GM12878 (cell line): Measurements from ENCODE around the gene STPG1. TPM values are rescaled to one million over a fixed set of nuclear protein-coding genes. Genes with fewer than 3 reads are reported as not detected.

Experiments
- ATAC-seq: fragments of 200-7000 bp; cut with Tn5 transposase; 3 replicates; pipeline ENCODE4 v1.9.1; 2020; ENCODE audit warnings: mild to moderate bottlenecking, moderate library complexity
- BruUV-seq: library from RNA; stranded (reverse); fragments of 400-500 nt; replicated peaks from 2 replicates; lab custom pipeline; 2021; lab: Mats Ljungman, UMichigan
- CTCF ChIA-PET: fragments of 300-600 bp; sonication (Branson Sonifier 250); formaldehyde crosslinking; extraction: SDS; loops from one replicate; lab custom pipeline; 2021; ENCODE audit warnings: inconsistent platforms; lab: Yijun Ruan, JAX
- POLR2A ChIA-PET: fragments of 350-600 bp; formaldehyde crosslinking; extraction: SDS; loops from one replicate; lab custom pipeline; 2021; ENCODE audit warnings: inconsistent platforms; lab: Charles Lee
- RAD21 ChIA-PET: fragments of 300-600 bp; sonication (Branson Sonifier 250); formaldehyde crosslinking; loops from one replicate; lab custom pipeline; 2023; ENCODE audit warnings: antibody characterized with exemption; ENCODE audit not compliant: unreplicated experiment; lab: Charles Lee
- SMC1A ChIA-PET: fragments of 300-600 bp; sonication (Branson Sonifier 250); formaldehyde crosslinking; loops from one replicate; lab custom pipeline; 2023; ENCODE audit not compliant: unreplicated experiment, uncharacterized antibody; lab: Charles Lee
- DNase-seq: peaks from one replicate; pipeline ENCODE4 v3.0.0-alpha.2; 2011; ENCODE audit warnings: low read depth, low spot score
- FAIRE-seq: peaks from 3 replicates; lab custom pipeline; 2011; peaks lifted over from hg19 to GRCh38; lab: Jason Lieb, UNC
- H2AFZ ChIP-seq: 2 replicates; pipeline ENCODE4 v1.6.0; 2011; ENCODE audit warnings: low read depth, low read length, control low read depth; ENCODE audit not compliant: control insufficient read depth
- H3K27ac ChIP-seq: 2 replicates; pipeline ENCODE4 v1.5.1; 2011; ENCODE audit warnings: control low read depth; ENCODE audit not compliant: control insufficient read depth, insufficient read depth
- H3K27me3 ChIP-seq, 2 experiments: replicated peaks in 1 of 2; 2 replicates each; pipeline versions ENCODE4 v1.6.0 to v1.6.1; 2011; ENCODE audit warnings: low read length in 1 of 2; ENCODE audit not compliant: control insufficient read depth in 2 of 2, insufficient read depth in 2 of 2
- H3K36me3 ChIP-seq, 2 experiments: 2 replicates each; pipeline ENCODE4 v1.5.1; 2011; ENCODE audit warnings: low read length in 1 of 2; ENCODE audit not compliant: control insufficient read depth in 2 of 2, insufficient read depth in 2 of 2
- H3K4me1 ChIP-seq: 2 replicates; pipeline ENCODE4 v1.6.1; 2011; ENCODE audit warnings: mild to moderate bottlenecking, low read length, moderate library complexity, mixed read lengths; ENCODE audit not compliant: control insufficient read depth, insufficient read depth
- H3K4me2 ChIP-seq: 2 replicates; pipeline ENCODE4 v1.6.0; 2011; ENCODE audit warnings: control low read depth; ENCODE audit not compliant: control insufficient read depth, insufficient read depth
- H3K4me3 ChIP-seq: fragments of 200-600 bp; sonication (generic); 2 replicates; pipeline ENCODE4 v1.5.1; 2016
- H3K79me2 ChIP-seq: 2 replicates; pipeline ENCODE4 v1.6.0; 2011; ENCODE audit warnings: low read length; ENCODE audit not compliant: control insufficient read depth, insufficient read depth
- H3K9ac ChIP-seq: 2 replicates; pipeline ENCODE4 v1.8.0; 2011; ENCODE audit warnings: low read length, control low read depth, mixed read lengths; ENCODE audit not compliant: control insufficient read depth, insufficient read depth
- H3K9me3 ChIP-seq: replicated peaks from 3 replicates; pipeline ENCODE4 v1.5.1; 2011; ENCODE audit warnings: mild to moderate bottlenecking, low read length; ENCODE audit not compliant: control insufficient read depth, insufficient read depth
- H4K20me1 ChIP-seq: 2 replicates; pipeline ENCODE4 v1.6.0; 2011; ENCODE audit not compliant: control insufficient read depth, insufficient read depth
- CHD1 ChIP-seq: IDR thresholded peaks from 2 replicates; pipeline ENCODE4 v1.6.1; 2012; ENCODE audit warnings: low read depth, low read length, improper control_type of control experiment
- E4F1 ChIP-seq: fragments of 450-650 bp; IDR thresholded peaks from 2 replicates; pipeline ENCODE4 v1.6.1; 2018; ENCODE audit warnings: borderline replicate concordance, mild to moderate bottlenecking; ENCODE audit not compliant: partially characterized antibody
- EED ChIP-seq: sonication (generic); IDR thresholded peaks from 2 replicates; pipeline ENCODE4 v1.6.1; 2016; ENCODE audit warnings: antibody characterized with exemption, low read depth
- ETV6 ChIP-seq, 2 experiments: fragments of 450-650 bp in 1 of 2; IDR thresholded peaks in 1 of 2; conservative IDR thresholded peaks in 1 of 2; 2 replicates each; pipeline ENCODE4 v1.6.1; 2014; ENCODE audit warnings: antibody characterized with exemption in 1 of 2, borderline replicate concordance in 1 of 2, low read depth in 1 of 2, mild to moderate bottlenecking in 1 of 2, moderate library complexity in 1 of 2
- FOXK2 ChIP-seq: fragments of 450-650 bp; IDR thresholded peaks from 2 replicates; pipeline ENCODE4 v1.6.1; 2017; ENCODE audit warnings: mild to moderate bottlenecking, moderate library complexity
- GATAD2B ChIP-seq: fragments of 450-650 bp; conservative IDR thresholded peaks from 2 replicates; pipeline ENCODE4 v1.6.1; 2017; ENCODE audit warnings: low read depth, mild to moderate bottlenecking, moderate library complexity
- IRF4 ChIP-seq: IDR thresholded peaks from 2 replicates; pipeline ENCODE4 v1.6.1; 2011; ENCODE audit warnings: low read depth, low read length
- PML ChIP-seq: IDR thresholded peaks from 2 replicates; pipeline ENCODE4 v1.6.1; 2012; ENCODE audit warnings: low read length, inconsistent platforms
- RELB ChIP-seq: fragments of 450-650 bp; IDR thresholded peaks from 2 replicates; pipeline ENCODE4 v1.6.1; 2017; ENCODE audit warnings: low read depth, mild to moderate bottlenecking, moderate library complexity
- RUNX3 ChIP-seq: IDR thresholded peaks from 2 replicates; pipeline ENCODE4 v1.6.1; 2012; ENCODE audit warnings: low read length, inconsistent platforms
- SREBF2 ChIP-seq: IDR thresholded peaks from 2 replicates; pipeline ENCODE4 v1.6.1; 2012; ENCODE audit warnings: mild to moderate bottlenecking, low read length
- YBX1 ChIP-seq: fragments of 450-650 bp; IDR thresholded peaks from 2 replicates; pipeline ENCODE4 v1.6.1; 2016; ENCODE audit warnings: antibody characterized with exemption
- YY1 ChIP-seq: IDR thresholded peaks from 2 replicates; pipeline ENCODE4 v1.6.1; 2011; ENCODE audit warnings: low read depth, mild to moderate bottlenecking, low read length
- ZNF384 ChIP-seq: IDR thresholded peaks from 2 replicates; pipeline ENCODE4 v1.6.1; 2012; ENCODE audit warnings: low read depth, mild to moderate bottlenecking, low read length, improper control_type of control experiment, borderline replicate concordance
- ZNF687 ChIP-seq: fragments of 450-650 bp; IDR thresholded peaks from 2 replicates; pipeline ENCODE4 v1.6.1; 2017; ENCODE audit warnings: mild to moderate bottlenecking, moderate library complexity
- WGBS: methylation state at CpG from one replicate; pipeline ENCODE4 v1.1.6; 2016; ENCODE audit warnings: low lambda C conversion rate; ENCODE audit not compliant: insufficient replicate concordance, insufficient coverage; ENCODE audit errors: missing lambda C conversion rate; 5-methylcytosine and 5-hydroxymethylcytosine counted together
- in situ Hi-C: fragments of 300-500 bp; cut with MboI; formaldehyde crosslinking; loops from 9 replicates; pipeline ENCODE4 v1.14.3; 2018; ENCODE audit warnings: mixed read lengths
- intact Hi-C: fragments of 100-400 bp; cut with micrococcal nuclease; formaldehyde crosslinking; loops from one replicate; pipeline ENCODE4 v1.14.2; 2022; ENCODE audit not compliant: unreplicated experiment
- polyA plus RNA-seq, 11 experiments: library from polyadenylated mRNA; depleted of rRNA in 4 of 11; unstranded in 6 of 11; stranded (reverse) in 5 of 11; fragments of >200 nt; fragmentation: Nextera tagmentation in 4 of 11; fragmentation: Illumina TruSeq in 1 of 11; extraction: Ambion mirVana in 4 of 11; extraction: Trizol in 1 of 11; gene quantifications; 1 replicate in 1 of 11; 2 replicates in 10 of 11; pipeline versions ENCODE4 v1.2.1 to v1.2.3, GENCODE V29; 2011 to 2016; ENCODE audit warnings: inconsistent platforms in 2 of 11, missing spikeins in 2 of 11, low read depth in 1 of 11
- total RNA-seq, 4 experiments: library from RNA; depleted of rRNA in 3 of 4; stranded (reverse); fragments of >200 nt in 3 of 4; fragmentation: Illumina TruSeq in 1 of 4; extraction: Trizol in 1 of 4; gene quantifications; 2 replicates each; pipeline versions ENCODE4 v1.2.1 to v1.2.3, GENCODE V29; 2013 to 2021

The STPG1 gene
- total and polyA plus RNA-seq, 10 of the 15 experiments (the other 5 are each of a cell fraction or from before 2014, with no cell fraction given) = 0.22 to 2.6 (median 0.73) TPM

GRCh38 chr1:24321697-24322469, 91.7 kb downstream of the STPG1 start:
- Histone ChIP-seq H2AFZ (peak overlapping the region; percentile 79), H3K79me2 (no peaks in the 10 kb centered on the region), H3K9me3 (no peaks in the 10 kb centered on the region), H3K27ac (no peak overlapping the region), H3K4me2 (peak overlapping the region; percentile 93), H4K20me1 (no peaks in the 10 kb centered on the region), H3K36me3 (no peaks in the 10 kb centered on the region), H3K9ac (peak overlapping the region; percentile 34), H3K27me3 (peaks cover 11 to 27% of the 10 kb centered on the region in 2 experiments), H3K4me3 (peak overlapping the region; percentile 44; the same call in 1 of the 2 replicates), H3K4me1 (peaks cover 21% of the 10 kb centered on the region)
- in situ Hi-C loops (no loop called here), intact Hi-C loops (no loop called here)
- RAD21 ChIA-PET = interaction anchor here (2.2 kb wide), 1 partner anchor 70 kb away, joined by 11 read pairs; no protein-coding TSS in a partner anchor
- FAIRE-seq (no peak), DNase-seq (no peak), ATAC-seq (peak; percentile 96)
- 2% methylated on average over 72 of the region's 72 CpGs for WGBS
- SMC1A ChIA-PET = interaction anchor here (1.5 kb wide), 1 partner anchor 69 kb away, joined by 4 read pairs; no protein-coding TSS in a partner anchor
- BruUV-seq = no TSS peak
- POLR2A ChIA-PET = interaction anchor here (0.6 kb wide), 1 partner anchor 279 kb away, joined by 3 read pairs; no protein-coding TSS in a partner anchor
- CTCF ChIA-PET = interaction anchor here (0.6 to 1.4 kb wide), 5 partner anchors 67 to 205 kb away, joined by 3 to 9 read pairs (median 3); no protein-coding TSS in a partner anchor
- TF ChIP-seq EED (peak; percentile 62; the same call in 1 of the 2 replicates), SREBF2 (no peak), PML (no peak), ETV6 (conservative IDR thresholded peaks at IDR 0.05 in 1 of 2, IDR thresholded peaks at IDR 0.05 in 1 of 2; ENCODE audit: borderline replicate concordance in 1 of 2, low read depth in 1 of 2) (no peak), YY1 (0 out of 2 replicates have a peak, but pooled peaks have one; percentile 5), GATAD2B (peak; percentile 64; the same call in 1 of the 2 replicates), FOXK2 (no peak), E4F1 (no peak), CHD1 (no peak), ZNF687 (peak; percentile 74; the same call in 1 of the 2 replicates), ZNF384 (no peak), RUNX3 (peak; percentile 95), RELB (no peak), IRF4 (0 out of 2 replicates have a peak, but pooled peaks have one; percentile 12), YBX1 (no peak)
